ENCODE measurements around the gene SRA1. TPM values are rescaled to one million over a fixed set of nuclear protein-coding genes. Genes with fewer than 3 reads are reported as not detected.

The SRA1 gene
- polyA plus RNA-seq, 1 experiment: 46.2 TPM

DNA sequence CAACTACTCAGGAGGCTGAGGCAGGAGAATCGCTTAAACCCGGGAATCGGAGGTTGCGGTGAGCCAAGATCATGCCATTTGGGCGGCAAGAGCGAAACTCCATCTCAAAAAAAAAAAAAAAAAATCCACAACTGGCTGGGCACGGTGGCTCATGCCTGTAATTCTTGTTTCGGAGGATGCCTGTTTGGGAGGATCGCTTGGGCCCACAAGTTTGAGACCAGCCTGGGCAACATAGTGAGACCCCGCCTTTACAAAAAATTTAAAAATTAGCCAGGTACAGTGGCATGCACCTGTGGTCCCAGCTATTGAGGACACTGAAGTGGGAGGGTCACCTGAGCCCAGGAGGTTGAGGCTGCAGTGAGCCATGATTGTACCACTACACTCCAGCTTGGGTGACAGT, 11.7 kb downstream of the SRA1 start:
- no peaks in the 10 kb centered on the region for H3K27me3 ChIP-seq (ENCODE audit: control insufficient read depth, insufficient read depth, low read length)
- no peak for DNase-seq (ENCODE audit: low read depth)
- CTCF ChIA-PET: interaction anchor here (0.7 kb wide), 1 partner anchor 627 kb away, joined by 3 read pairs; no protein-coding TSS in a partner anchor
- POLR2A ChIA-PET: no interaction called here
- H3K36me3 ChIP-seq (ENCODE audit: control insufficient read depth, insufficient read depth, low read length): peaks cover 9% of the 10 kb centered on the region
- no peak for TF ChIP-seq CTCF (IDR thresholded peaks at IDR 0.05; ENCODE audit: insufficient read depth, low read depth, low read length)
- H3K4me3 ChIP-seq (ENCODE audit: low read depth, low read length): no peak overlapping the region

DNA sequence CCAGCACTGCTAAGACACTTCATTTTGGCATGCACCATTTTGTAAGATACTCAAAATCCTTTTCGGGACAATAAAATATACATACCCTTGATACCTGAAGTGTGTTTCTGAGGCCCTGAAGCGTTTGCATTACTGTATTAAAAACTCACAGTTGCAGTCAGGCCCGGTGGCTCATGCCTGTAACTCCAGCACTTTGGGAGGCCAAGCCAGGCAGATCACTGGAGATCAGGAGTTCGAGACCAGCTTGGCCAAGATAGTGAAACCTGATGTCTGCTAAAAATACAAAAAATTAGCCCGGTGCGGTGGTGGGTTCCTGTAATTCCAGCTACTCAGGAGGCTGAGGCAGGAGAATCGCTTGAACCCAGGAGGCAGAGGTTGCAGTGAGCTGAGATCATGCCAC, 12.3 kb downstream of the SRA1 start:
- CTCF ChIA-PET: no interaction called here
- no peak for DNase-seq (ENCODE audit: low read depth)
- H3K36me3 ChIP-seq (ENCODE audit: control insufficient read depth, insufficient read depth, low read length): peaks cover 3% of the 10 kb centered on the region; the same call in 1 of the 2 replicates
- no peaks in the 10 kb centered on the region for H3K27me3 ChIP-seq (ENCODE audit: control insufficient read depth, insufficient read depth, low read length)
- no peak overlapping the region for H3K4me3 ChIP-seq (ENCODE audit: low read depth, low read length)
- no peak for TF ChIP-seq CTCF (IDR thresholded peaks at IDR 0.05; ENCODE audit: insufficient read depth, low read depth, low read length)
- POLR2A ChIA-PET: no interaction called here

DNA sequence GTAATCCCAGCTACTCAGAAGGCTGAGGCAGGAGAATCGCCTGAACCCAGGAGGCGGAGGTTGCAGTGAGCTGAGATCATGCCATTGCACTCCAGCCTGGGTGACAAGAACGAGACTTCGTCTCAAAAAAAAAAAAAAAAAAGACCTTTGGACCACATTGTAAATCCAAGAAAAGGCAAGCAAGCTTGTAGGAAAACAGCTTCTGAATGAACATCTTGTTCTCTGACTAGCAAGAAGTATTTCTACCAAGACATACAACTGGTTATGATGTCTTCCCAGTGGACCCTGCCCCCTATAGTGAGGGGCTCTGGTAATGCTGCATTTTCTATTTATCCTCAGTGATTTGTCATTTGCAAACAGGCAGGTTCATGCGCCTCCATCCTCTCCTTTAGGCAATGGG, 14.3 kb downstream of the SRA1 start:
- H3K4me3 ChIP-seq (ENCODE audit: low read depth, low read length): no peak overlapping the region
- ChIA-PET CTCF (interaction anchor here (1.3 kb wide), 1 partner anchor 10 kb away, joined by 3 read pairs; no protein-coding TSS in a partner anchor), POLR2A (interaction anchor here (0.7 kb wide), 1 partner anchor 11 kb away, joined by 11 read pairs; no protein-coding TSS in a partner anchor)
- no peaks in the 10 kb centered on the region for H3K27me3 ChIP-seq (ENCODE audit: control insufficient read depth, insufficient read depth, low read length)
- DNase-seq (ENCODE audit: low read depth): no peak
- peaks cover 3% of the 10 kb centered on the region; the same call in 1 of the 2 replicates for H3K36me3 ChIP-seq (ENCODE audit: control insufficient read depth, insufficient read depth, low read length)
- TF ChIP-seq CTCF (IDR thresholded peaks at IDR 0.05; ENCODE audit: insufficient read depth, low read depth, low read length): no peak

GRCh38 chr5:140540227-140540626, 17.0 kb downstream of the SRA1 start:
- H3K4me3 ChIP-seq (ENCODE audit: low read depth, low read length): no peak overlapping the region
- H3K27me3 ChIP-seq (ENCODE audit: control insufficient read depth, insufficient read depth, low read length): no peaks in the 10 kb centered on the region
- no peak for TF ChIP-seq CTCF (IDR thresholded peaks at IDR 0.05; ENCODE audit: insufficient read depth, low read depth, low read length)
- H3K36me3 ChIP-seq (ENCODE audit: control insufficient read depth, insufficient read depth, low read length): peaks cover 6% of the 10 kb centered on the region
- no peak for DNase-seq (ENCODE audit: low read depth)
- ChIA-PET CTCF (interaction anchor here (1.7 kb wide), 1 partner anchor 95 kb away, joined by 5 read pairs; no protein-coding TSS in a partner anchor), POLR2A (no interaction called here)

DNA sequence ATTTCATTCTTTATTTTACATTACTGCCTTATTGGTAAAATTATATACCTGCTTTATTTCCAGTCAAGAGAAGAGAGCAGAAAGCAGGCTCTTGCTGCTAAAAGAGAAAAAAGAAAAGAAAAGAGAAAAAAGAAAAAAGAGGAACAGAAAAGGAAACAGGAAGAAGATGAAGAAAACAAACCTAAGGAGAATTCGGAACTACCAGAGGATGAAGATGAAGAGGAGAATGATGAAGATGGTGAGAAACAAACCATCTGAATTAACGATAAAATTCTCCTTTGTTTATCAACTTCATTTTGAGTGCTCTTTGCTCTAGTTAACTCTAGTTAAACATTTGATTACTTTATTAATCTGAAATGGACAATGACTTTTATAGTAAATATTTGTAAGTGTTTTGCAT, 33.3 kb downstream of the SRA1 start:
- Histone ChIP-seq H3K4me3 (ENCODE audit: low read depth, low read length) (no peak overlapping the region), H3K27me3 (ENCODE audit: control insufficient read depth, insufficient read depth, low read length) (no peaks in the 10 kb centered on the region), H3K36me3 (ENCODE audit: control insufficient read depth, insufficient read depth, low read length) (peaks cover 7% of the 10 kb centered on the region)
- POLR2A ChIA-PET: no interaction called here
- no peak for TF ChIP-seq CTCF (IDR thresholded peaks at IDR 0.05; ENCODE audit: insufficient read depth, low read depth, low read length)
- CTCF ChIA-PET: no interaction called here
- DNase-seq (ENCODE audit: low read depth): no peak

Data from BJ (cell line).